Activated T-helper 1 cell treated with anti-CD3 and anti-CD28 coated beads, Interleukin-12 subunit alpha, Interleukin-12 subunit beta, Interleukin-2, Interleukin-4 antibody, amounts not matched to agents 30 ng/mL and 10 ng/mL and 1 ng/mL, durations not matched to agents 14 hours and 24 hours and 36 hours (primary cell): ENCODE measurements around the gene CAPN5. TPM values are rescaled to one million over a fixed set of nuclear protein-coding genes. Genes with fewer than 3 reads are reported as not detected.
A peak's percentile ranks its signal among the peaks of the same experiment; 100 is the strongest.

Experiments
- DNase-seq: peaks from one replicate; pipeline ENCODE4 v3.0.0; 2021; ENCODE audit warnings: low spot score
- H3K27ac Mint-ChIP-seq: one replicate; pipeline ENCODE4 v1.8.0; 2021; ENCODE audit warnings: mild to moderate bottlenecking, mixed read lengths
- H3K27me3 Mint-ChIP-seq: one replicate; pipeline ENCODE4 v1.8.0; 2022; ENCODE audit warnings: mild to moderate bottlenecking, moderate library complexity, mixed read lengths; ENCODE audit not compliant: insufficient read depth
- H3K36me3 Mint-ChIP-seq: one replicate; pipeline ENCODE4 v1.8.0; 2021; ENCODE audit warnings: low read depth, mixed read lengths
- H3K4me1 Mint-ChIP-seq: one replicate; pipeline ENCODE4 v1.8.0; 2021; ENCODE audit warnings: low read depth, mixed read lengths
- H3K4me3 Mint-ChIP-seq: one replicate; pipeline ENCODE4 v1.8.0; 2021; ENCODE audit warnings: mild to moderate bottlenecking, moderate library complexity, mixed read lengths
- H3K9me3 Mint-ChIP-seq: one replicate; pipeline ENCODE4 v1.8.0; 2021; ENCODE audit warnings: mixed read lengths
- intact Hi-C: fragments of 100-400 bp; cut with micrococcal nuclease; formaldehyde crosslinking; loops from one replicate; pipeline ENCODE4 v1.15.1; 2024
- total RNA-seq: library from RNA; stranded (reverse); gene quantifications from 2 replicates; pipeline ENCODE4 v1.2.3, GENCODE V29; 2022

The CAPN5 gene
- total RNA-seq, 1 donor from 2014 or later, result 0.10 TPM

DNA sequence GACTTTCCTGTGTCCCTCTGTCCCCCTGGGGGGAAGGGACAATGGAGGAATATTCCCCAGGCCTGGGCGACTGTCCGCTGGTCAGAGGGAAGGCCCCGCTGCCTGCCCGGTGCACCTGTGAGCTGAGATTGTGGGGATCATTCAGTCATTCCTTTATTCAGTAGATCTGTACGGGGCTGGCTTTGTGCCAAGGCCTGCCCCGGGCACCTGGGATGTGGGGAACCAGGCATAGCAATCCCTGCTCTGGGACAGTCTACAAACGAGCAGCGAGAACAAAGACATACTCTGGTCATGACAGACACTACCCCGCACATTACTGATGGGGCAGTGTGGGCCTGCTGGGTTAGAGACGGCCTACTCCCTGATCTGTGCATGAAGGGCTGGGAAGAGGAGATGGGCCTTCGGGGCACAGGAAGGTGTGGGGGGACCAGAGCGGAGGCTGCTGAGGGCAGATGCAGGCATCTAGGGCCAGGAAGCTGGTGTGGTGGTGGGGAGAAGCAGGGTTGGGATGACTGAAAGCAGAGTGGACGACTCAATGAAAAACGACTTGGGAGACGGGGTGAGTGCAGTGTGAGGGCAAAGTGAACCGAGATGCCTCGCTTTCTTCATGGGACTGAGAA is 59.5 kb downstream of the CAPN5 start:
- H3K9me3 Mint-ChIP-seq, result no peaks in the 10 kb centered on the region
- H3K4me3 Mint-ChIP-seq, result no peak overlapping the region
- H3K27me3 Mint-ChIP-seq, result peaks cover 4% of the 10 kb centered on the region
- no peaks in the 10 kb centered on the region for H3K36me3 Mint-ChIP-seq
- H3K4me1 Mint-ChIP-seq, result peaks cover 5% of the 10 kb centered on the region
- H3K27ac Mint-ChIP-seq, result no peak overlapping the region
- intact Hi-C loops, result no loop called here
- DNase-seq, result no peak

DNA sequence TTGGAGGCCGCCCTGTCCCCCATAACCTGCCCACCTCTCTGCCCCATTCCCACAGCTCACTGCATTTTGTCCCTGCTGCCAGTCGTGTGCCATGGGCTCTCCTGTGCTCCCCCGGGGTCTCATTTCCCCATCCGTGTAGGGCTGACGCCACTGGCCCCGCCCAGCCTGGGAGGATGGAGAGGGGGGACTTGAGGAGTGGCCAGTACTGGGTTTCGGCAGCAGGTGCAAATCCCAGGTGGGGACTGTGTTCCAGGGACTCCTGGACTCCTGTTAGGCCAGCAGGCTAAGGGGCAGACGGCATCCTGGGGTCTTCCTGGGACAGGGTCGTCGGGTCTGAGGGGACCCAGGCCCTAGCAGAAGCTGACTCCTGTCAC is 60.1 kb downstream of the CAPN5 start:
- Mint-ChIP-seq H3K27ac (no peak overlapping the region), H3K9me3 (no peaks in the 10 kb centered on the region), H3K27me3 (peaks cover 4% of the 10 kb centered on the region), H3K4me1 (peaks cover 5% of the 10 kb centered on the region), H3K4me3 (no peak overlapping the region), H3K36me3 (no peaks in the 10 kb centered on the region)
- intact Hi-C loops, result loop anchor here (1.0 kb wide), 2 partner anchors 61 to 492 kb away; no protein-coding TSS in a partner anchor
- DNase-seq, result no peak

DNA sequence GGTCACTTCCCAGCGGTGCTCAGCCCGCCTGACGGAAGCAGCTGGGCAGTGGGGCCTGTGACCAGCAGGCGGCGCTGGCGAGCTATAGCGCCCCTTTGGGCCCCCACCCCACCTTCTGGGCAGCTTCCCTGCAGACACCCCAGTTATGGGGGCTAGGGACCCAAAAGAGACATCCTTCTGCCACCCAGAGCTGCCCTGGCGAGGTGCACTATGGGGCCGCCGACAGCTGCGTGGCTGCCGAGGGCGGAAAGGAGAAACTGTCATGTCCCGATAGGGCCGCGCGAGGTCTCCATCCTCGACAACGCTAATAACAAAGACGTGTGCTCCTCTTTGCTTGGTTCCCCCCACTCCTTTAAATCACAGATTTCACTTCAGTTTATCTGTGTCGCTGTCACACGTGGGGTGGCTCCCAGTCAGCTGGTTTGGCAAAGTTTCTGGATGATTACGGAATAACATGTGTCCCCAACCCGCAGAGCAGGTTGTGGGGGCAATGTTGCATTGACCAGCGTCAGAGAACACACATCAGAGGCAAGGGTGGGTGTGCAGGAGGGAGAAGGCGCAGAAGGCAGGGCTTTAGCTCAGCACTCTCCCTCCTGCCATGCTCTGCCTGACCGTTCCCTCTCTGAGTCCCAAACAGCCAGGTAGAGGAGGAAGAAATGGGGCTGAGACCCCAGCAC is 60.6 kb downstream of the CAPN5 start:
- Mint-ChIP-seq H3K4me1 (peaks cover 5% of the 10 kb centered on the region), H3K36me3 (no peaks in the 10 kb centered on the region), H3K27me3 (peaks cover 4% of the 10 kb centered on the region), H3K4me3 (peak overlapping the region; percentile 61), H3K27ac (no peak overlapping the region), H3K9me3 (no peaks in the 10 kb centered on the region)
- peak; percentile 28 for DNase-seq
- intact Hi-C loops, result loop anchor here (1.0 kb wide), 2 partner anchors 61 to 492 kb away; no protein-coding TSS in a partner anchor

DNA sequence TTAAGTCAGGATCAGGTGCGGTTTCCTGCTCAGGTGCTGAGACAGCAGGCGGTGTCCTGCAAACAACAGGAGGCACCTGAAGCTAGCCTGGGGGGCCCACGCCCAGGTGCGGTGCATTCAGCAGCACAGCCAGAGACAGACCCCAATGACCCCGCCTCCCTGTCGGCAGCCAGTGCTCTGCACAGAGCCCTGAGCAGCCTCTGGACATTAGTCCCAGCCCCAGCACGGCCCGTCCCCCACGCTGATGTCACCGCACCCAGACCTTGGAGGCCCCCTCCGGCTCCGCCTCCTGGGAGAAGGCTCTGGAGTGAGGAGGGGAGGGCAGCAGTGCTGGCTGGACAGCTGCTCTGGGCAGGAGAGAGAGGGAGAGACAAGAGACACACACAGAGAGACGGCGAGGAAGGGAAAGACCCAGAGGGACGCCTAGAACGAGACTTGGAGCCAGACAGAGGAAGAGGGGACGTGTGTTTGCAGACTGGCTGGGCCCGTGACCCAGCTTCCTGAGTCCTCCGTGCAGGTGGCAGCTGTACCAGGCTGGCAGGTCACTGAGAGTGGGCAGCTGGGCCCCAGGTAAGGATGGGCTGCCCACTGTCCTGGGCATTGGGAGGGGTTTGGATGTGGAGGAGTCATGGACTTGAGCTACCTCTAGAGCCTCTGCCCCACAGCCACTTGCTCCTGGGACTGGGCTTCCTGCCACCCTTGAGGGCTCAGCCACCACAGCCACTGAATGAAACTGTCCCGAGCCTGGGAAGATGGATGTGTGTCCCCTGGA is 61.3 kb downstream of the CAPN5 start, which contains the start of gene MYO7A:
Gene MYO7A (plus strand): TSS at position 327 of the 772 bp plus-strand sequence. CDS start 2,389 bp downstream, outside the sequence.
- Mint-ChIP-seq H3K4me3 (peak within 1 kb of the TSS; percentile 61), H3K27ac (no peak within 1 kb of the TSS), H3K9me3 (no peaks in the 10 kb centered on the region), H3K36me3 (no peaks in the 10 kb centered on the region), H3K4me1 (peaks cover 5% of the 10 kb centered on the region), H3K27me3 (peaks cover 4% of the 10 kb centered on the region)
- intact Hi-C loops, result loop anchor here (1.0 kb wide), 2 partner anchors 60 to 491 kb away; no protein-coding TSS in a partner anchor
- DNase-seq, result no peak

DNA sequence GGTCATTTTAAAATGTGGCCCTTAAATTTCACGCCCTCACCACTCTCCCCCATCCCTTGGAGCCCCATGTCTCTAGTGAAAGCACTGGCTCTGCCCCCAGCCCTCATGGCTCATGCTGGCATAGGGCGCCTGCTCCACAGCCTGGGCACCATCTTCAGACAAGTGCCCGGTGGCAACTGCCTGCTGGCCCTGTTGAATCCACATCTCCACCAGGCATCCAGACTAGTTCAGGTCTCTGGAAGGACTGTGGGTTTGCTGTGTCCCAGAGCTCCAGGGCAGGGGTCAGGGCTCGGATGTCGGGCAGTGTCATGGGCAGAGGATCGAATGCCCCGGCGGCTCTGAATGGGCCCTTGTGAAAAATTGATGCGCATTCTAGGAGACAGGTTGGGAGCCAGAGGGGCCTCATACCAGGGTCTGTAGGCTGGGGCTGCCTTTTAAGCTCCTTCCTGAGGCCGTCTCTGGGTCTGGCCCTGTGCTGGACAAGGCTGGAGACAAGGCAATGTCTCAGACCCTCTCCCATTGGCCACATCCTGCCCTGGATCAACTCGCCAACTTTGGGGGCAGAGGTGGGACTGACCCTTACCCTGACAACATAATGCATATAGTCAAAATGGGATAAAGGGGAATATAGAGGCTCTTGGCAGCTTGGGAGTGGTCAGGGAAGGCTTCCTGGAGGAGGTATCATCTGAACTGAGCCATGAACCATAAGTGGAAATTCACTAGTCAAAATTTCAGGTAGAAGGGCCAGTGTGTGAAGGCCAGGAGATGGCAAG is 62.5 kb downstream of the CAPN5 start:
- H3K36me3 Mint-ChIP-seq, result no peaks in the 10 kb centered on the region
- peaks cover 4% of the 10 kb centered on the region for H3K27me3 Mint-ChIP-seq
- no peak for DNase-seq
- no peak overlapping the region for H3K4me3 Mint-ChIP-seq
- no peaks in the 10 kb centered on the region for H3K9me3 Mint-ChIP-seq
- H3K27ac Mint-ChIP-seq, result no peak overlapping the region
- H3K4me1 Mint-ChIP-seq, result peaks cover 5% of the 10 kb centered on the region
- intact Hi-C loops, result no loop called here

DNA sequence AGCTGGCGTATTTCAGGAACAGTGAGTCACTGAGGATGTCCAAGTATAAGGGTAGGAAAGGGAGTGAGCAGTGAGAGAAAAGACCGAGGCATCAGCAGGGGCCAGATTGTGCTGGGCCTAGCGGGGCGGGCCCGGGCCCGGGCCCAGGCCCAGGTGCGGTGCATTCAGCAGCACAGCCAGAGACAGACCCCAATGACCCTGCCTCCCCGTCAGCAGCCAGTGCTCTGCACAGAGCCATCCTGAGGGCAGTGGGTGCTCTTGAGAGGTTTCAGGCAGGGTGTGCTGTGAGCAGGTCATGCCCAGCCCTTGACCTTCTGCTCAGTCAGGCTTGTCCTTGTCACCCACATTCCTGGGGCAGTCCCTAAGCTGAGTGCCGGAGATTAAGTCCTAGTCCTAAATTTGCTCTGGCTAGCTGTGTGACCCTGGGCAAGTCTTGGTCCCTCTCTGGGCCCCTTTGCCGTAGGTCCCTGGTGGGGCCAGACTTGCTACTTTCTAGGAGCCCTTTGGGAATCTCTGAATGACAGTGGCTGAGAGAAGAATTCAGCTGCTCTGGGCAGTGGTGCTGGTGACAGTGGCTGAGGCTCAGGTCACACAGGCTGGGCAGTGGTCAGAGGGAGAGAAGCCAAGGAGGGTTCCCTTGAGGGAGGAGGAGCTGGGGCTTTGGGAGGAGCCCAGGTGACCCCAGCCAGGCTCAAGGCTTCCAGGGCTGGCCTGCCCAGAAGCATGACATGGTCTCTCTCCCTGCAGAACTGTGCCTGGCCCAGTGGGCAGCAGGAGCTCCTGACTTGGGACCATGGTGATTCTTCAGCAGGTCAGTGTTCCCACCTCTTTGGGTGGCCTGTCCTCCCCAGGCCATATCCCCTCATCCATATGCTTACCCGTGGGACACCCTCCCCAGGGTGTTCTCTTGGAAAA is 63.3 kb downstream of the CAPN5 start:
- peaks cover 5% of the 10 kb centered on the region for H3K4me1 Mint-ChIP-seq
- H3K9me3 Mint-ChIP-seq, result no peaks in the 10 kb centered on the region
- intact Hi-C loops, result no loop called here
- DNase-seq, result no peak
- H3K36me3 Mint-ChIP-seq, result no peaks in the 10 kb centered on the region
- H3K27ac Mint-ChIP-seq, result no peak overlapping the region
- no peak overlapping the region for H3K4me3 Mint-ChIP-seq
- H3K27me3 Mint-ChIP-seq, result peaks cover 4% of the 10 kb centered on the region

DNA sequence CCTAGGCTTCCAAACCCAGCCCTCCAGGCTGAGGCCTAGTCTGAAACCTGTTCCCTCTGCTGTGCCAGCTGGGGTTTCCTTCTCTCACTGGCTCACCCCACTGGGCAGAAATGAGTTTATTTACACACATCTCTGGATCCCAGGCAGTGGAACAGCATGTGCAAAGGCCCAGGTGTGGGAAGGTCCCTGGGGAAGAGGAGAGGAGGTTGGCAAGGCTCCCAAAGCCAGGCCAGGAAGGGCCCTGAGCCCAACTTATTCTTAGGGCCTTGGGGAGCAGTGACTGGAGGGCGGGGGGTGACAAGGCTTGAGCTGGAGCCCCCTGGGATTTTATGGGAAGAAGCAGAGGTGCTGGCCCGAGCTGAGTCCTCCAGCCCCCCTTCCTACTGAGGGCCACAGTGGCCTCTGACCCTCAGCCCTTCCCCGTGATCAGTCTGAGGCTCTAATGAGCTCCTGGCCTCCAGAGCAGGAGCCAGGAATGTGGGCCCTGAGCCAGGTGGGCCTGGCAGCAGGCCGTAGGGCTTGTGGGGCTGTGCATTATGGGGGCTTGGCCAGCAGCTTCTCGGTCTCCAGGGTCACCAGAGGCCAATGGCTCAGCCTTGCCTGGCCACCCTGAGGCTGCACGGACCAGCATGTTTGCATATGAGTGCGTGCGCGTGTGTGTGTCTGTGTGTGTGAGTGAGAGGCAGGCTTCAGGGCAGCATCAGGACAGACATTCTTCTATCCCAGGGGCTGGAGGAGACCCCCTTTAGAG is 64.2 kb downstream of the CAPN5 start:
- Mint-ChIP-seq H3K36me3 (no peaks in the 10 kb centered on the region), H3K27me3 (peaks cover 5% of the 10 kb centered on the region), H3K9me3 (no peaks in the 10 kb centered on the region), H3K27ac (no peak overlapping the region), H3K4me1 (peaks cover 5% of the 10 kb centered on the region), H3K4me3 (no peak overlapping the region)
- intact Hi-C loops, result no loop called here
- no peak for DNase-seq

DNA sequence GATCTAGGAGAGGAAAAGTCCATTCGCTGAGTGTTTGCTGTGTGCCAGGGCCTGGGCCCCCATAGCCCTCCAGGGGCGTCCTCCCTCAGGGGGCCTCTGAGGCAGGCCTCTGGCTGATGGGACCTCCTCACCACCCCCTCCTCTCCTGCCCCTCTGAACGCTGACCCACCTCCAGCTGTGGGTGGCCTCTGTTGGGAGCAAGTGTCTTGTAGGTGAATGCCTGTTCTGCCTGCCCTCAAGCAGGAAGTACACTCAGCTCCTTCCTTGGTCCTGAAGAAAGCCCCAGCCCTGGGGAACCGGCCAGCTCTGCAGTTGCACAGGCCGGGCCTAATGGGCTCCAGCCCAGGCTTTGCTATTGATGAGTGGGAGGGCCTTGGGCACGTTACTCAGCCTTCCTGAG is 64.8 kb downstream of the CAPN5 start:
- intact Hi-C loops, result no loop called here
- Mint-ChIP-seq H3K27me3 (peaks cover 6% of the 10 kb centered on the region), H3K36me3 (no peaks in the 10 kb centered on the region), H3K9me3 (no peaks in the 10 kb centered on the region), H3K27ac (no peak overlapping the region), H3K4me3 (no peak overlapping the region), H3K4me1 (peaks cover 5% of the 10 kb centered on the region)
- no peak for DNase-seq

DNA sequence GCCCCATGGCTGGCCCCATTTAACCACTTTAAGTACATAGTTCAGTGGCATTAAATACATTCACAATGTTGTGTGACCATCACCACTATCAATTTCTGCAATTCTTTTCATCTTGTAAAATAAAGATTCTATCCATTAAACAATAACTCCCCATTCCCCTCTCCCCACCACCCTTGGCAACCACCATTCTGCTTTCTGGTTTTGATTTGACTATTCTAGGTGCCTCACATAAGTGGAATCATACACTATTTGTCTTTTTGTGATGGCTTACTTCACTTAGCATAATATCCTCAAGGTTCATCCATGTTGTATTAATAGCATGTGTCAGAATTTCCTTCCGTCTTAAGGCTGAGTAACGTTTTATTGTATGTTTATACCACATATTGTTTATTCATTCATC is 68.3 kb downstream of the CAPN5 start:
- DNase-seq, result no peak
- no peaks in the 10 kb centered on the region for H3K9me3 Mint-ChIP-seq
- no peaks in the 10 kb centered on the region for H3K4me1 Mint-ChIP-seq
- intact Hi-C loops, result no loop called here
- H3K4me3 Mint-ChIP-seq, result no peak overlapping the region
- H3K36me3 Mint-ChIP-seq, result no peaks in the 10 kb centered on the region
- no peak overlapping the region for H3K27ac Mint-ChIP-seq
- peaks cover 15% of the 10 kb centered on the region for H3K27me3 Mint-ChIP-seq

DNA sequence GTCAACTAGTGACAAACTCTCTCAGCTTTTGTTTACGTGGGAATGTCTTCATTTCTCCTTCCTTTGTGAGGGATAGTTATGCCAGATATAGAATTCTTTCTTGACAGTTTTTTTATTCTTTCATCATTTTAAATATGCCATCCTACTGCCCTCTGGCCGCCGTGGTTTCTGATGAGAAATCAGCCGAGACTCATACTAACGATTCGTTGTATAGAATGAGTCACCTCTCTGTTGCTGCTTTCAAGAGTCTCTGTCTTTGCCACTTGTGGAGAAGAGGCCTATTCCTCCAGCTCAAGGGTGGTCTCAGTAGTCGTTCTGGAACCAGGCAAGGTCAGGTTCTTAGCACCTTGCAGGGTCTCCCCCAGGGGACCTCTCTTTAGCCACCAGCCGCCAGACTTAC is 69.3 kb downstream of the CAPN5 start:
- no peak for DNase-seq
- no peak overlapping the region for H3K4me3 Mint-ChIP-seq
- H3K36me3 Mint-ChIP-seq, result no peaks in the 10 kb centered on the region
- peaks cover 15% of the 10 kb centered on the region for H3K27me3 Mint-ChIP-seq
- intact Hi-C loops, result no loop called here
- no peak overlapping the region for H3K27ac Mint-ChIP-seq
- H3K9me3 Mint-ChIP-seq, result no peaks in the 10 kb centered on the region
- H3K4me1 Mint-ChIP-seq, result no peaks in the 10 kb centered on the region

DNA sequence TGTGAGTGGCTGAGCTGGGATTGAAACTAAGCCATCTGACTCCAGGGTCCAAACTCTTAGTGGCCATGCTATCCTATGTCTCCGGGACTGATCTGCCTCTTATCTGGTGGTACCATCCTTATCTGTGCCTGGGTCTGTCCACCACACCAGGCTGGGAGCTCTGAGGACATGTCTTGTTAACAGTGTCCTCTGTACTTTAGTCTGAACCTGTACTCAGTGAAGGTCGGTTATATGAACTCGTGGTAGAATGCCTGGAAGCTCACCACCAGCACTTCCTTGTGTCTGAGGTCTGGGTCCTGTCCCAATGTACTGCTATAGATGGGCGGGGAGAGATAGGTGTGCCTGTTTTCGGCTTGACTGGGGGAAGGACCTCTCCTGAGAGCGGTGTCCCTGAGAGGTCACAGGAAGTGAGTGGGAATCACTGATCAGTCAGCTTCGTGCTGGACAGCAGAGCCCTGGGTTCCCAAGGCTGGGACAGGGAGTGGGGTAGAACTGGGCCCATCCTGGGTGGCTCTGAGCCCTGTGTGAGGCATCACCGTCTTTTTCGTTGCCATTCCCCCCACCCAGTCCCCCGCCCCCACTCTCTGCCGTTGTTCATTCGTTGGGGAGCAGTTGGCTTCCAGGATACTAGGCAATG is 70.1 kb downstream of the CAPN5 start:
- no peak overlapping the region for H3K27ac Mint-ChIP-seq
- DNase-seq, result no peak
- H3K9me3 Mint-ChIP-seq, result no peaks in the 10 kb centered on the region
- H3K36me3 Mint-ChIP-seq, result no peaks in the 10 kb centered on the region
- H3K27me3 Mint-ChIP-seq, result peaks cover 15% of the 10 kb centered on the region
- H3K4me3 Mint-ChIP-seq, result no peak overlapping the region
- intact Hi-C loops, result no loop called here
- peaks cover 3% of the 10 kb centered on the region for H3K4me1 Mint-ChIP-seq
